Adrenal gland (tissue), 5 donors: ENCODE results near the gene RBL1.

ENCODE experiments used
- CTCF ChIP-seq, 6 experiments: fragments of 450-650 bp in 4 of 6; fragments of 200-600 bp in 2 of 6; sonication (generic) in 1 of 6; IDR thresholded peaks; 1 replicate in 5 of 6; 2 replicates in 1 of 6; pipeline versions ENCODE4 v1.5.1 to v1.8.0; 2016 to 2021; ENCODE audit warnings: antibody characterized with exemption in 6 of 6, mild to moderate bottlenecking in 2 of 6, moderate library complexity in 1 of 6
- POLR2A ChIP-seq, 2 donors: fragments of 450-650 bp; IDR thresholded peaks; one replicate each; pipeline ENCODE4 v1.6.1; 2017; ENCODE audit warnings: antibody characterized with exemption in 2 of 2, mild to moderate bottlenecking in 2 of 2, moderate library complexity in 1 of 2
- donor health status: DM: no; HTN: no; CAD: no.

DNA sequence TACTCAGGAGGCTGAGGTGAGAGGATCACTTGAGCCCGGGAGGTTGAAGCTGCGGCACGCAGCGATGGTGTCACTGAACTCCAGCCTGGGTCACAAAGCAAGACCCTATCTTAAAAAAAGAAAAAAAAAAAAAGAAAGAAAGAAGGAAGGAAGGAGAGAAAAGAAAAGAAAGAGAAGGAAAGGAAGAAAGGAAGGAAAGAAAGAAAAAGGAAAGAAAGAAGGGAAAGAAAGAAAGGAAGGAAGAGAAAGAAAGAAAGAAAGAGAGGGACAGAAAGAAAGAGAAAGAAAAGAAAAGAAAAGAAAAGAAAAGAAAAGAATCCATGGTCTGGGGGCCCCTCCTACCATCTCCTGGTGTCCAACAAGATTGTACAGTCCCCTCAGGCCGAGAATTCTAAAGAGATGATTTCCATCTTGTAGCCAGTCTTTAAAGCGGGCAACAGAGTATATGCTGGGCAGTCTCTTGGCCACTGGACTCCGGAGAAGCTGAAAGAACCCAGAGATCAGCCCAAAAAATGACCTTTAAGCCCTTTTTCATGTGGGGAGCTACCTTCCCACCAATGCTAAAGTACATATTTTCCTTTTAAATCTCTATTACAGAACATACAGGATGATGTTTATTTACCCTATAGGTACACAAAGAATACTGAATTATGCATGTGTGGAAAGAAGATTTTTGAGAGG is 23.7 kb upstream of the RBL1 start:
- TF ChIP-seq POLR2A (IDR thresholded peaks at IDR 0.05) (no peak), CTCF (IDR thresholded peaks at IDR 0.05) (no peak)
